T-helper 1 cell treated with Interleukin-12 subunit alpha and Interleukin-12 subunit beta and Interleukin-4 antibody, amounts not matched to agents 30 ng/mL and 1 ng/mL, for 36 hours (primary cell): Measurements from ENCODE around the gene CNTNAP4. TPM values are rescaled to one million over a fixed set of nuclear protein-coding genes. Genes with fewer than 3 reads are reported as not detected.

Source experiments
- intact Hi-C: fragments of 100-400 bp; cut with micrococcal nuclease; formaldehyde crosslinking; loops from one replicate; pipeline ENCODE4 v1.15.1; 2024
- total RNA-seq: library from RNA; stranded (reverse); gene quantifications from 2 replicates; pipeline ENCODE4 v1.2.3, GENCODE V29; 2022

The CNTNAP4 gene
- total RNA-seq, 1 donor from 2014 or later: not detected

DNA sequence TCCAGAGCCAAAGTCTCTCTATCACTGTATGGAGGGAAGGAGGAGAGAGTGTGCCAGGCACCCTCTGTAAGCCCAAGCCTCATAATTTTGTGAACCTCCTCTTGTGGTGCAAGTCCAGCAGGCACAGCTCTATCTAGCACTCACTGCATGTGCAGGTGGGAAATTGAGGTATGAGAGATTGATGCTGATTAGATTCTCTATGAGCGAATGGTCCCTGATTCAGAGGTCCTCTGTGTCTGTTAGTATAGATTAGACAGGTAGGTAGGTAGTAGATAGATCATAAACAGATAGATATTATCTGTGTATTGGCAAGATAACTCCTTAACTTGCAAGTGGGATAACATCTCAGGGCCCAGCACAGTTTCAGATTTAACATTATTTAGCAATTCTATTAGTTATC is 209.5 kb downstream of the CNTNAP4 start:
- intact Hi-C loops: no loop called here

DNA sequence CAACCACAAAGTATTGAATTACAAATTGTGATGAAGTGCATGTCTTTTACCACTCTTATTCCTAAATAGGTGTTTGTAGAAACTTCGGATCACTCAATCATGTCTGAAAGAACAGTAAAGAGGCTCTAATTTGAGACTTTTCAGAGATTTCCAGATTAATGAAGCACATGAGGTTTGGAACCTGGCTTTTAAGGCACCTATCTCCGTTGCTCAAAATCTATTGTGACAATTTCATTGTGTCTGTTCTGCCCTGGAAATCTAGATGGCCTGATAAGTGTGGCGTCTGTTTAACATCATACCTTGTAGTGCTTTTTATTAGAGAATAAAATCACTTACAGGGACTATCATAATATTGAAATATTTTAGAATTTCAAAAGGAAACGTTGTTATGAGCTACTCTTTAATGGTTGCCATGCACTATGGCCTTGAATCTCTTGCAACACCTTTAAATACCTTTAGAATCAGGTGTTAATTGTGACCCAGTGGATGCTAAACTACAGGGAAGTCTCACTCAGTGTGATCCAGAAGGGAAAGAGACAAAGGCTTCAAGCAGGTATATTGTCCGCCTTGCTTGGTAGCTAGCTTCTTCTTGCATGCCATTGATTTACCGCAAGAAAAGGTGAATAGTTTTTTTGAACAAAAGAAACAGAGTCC is 210.3 kb downstream of the CNTNAP4 start:
- intact Hi-C loops: no loop called here

DNA sequence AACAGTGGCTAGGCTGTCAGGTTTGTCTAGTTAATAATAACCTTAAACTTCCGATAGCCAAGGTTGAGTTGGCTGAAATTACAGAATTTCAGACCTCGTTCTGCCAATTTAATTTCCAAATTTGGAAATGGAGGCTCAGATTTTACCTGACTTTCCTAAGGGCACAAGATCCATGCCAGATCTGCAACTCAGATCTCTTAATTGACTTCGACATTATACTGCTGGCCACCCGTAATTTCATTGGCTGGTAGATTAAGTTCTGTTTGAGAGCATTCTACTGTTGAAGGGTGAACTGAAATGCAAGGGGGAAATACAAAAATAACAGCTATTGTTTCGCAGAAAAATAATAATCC is 210.8 kb downstream of the CNTNAP4 start:
- intact Hi-C loops: no loop called here

DNA sequence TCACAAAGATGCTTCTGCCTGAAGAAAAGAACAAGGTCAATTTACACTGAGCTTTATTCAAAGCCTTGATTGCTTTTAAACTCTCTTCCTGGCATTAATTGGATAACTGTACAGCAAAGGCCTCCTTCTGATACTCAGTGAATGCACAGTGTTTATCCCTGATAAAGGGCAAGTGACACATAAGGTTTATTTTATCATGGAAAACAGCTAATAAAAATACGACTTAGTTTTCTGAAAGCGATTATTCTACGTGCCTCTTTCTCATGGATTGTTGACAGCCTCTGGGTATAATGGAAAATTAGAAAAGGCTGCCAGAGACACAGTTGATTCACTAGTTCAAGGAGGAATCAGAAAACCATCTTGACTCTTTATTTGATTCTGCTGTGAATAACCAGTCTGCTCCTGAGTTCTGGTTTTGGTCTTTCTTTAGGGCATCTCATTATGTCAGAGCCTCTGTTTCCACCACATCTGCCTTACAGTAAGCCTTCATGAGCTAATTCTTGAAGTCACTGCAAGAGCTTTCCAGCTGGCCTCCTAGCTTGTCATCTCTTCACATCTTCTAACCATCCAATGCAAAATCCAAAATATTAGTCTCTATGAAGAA is 212.9 kb downstream of the CNTNAP4 start:
- intact Hi-C loops: no loop called here

DNA sequence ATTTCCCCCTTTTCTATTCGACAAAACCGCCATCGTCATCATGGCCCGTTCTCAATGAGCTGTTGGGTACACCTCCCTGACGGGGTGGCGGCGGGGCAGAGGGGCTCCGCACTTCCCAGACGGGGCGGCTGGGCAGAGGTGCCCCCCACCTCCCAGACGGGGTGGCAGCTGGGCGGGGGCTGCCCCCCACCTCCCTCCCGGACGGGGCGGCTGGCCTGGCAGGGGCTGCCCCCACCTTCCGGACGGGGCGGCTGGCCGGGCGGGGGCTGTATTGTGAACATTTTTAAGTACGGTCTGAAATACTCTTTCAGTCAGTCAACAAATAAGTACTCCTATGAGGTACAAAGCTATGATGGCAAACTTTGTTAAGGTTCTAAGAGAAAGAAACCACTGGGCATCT is 222.8 kb downstream of the CNTNAP4 start:
- intact Hi-C loops: no loop called here

DNA sequence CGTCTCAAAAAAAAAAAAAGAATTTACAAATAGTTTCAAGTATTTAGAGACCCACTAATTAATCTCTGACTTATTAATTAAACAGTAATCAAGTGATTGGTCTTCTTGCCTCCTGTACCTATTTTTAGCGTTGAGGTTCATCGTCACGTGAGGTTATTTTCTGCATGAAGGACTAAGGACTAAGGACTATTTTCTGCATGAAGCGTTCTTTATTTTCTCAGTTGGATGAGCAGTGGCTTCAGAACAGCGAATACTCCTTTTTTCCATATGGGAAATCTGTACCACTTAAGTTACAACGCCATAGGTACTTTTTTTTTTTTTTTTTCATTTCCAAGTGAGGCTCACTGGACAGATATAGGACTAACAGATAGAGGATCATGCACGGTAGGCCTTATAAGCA is 224.9 kb downstream of the CNTNAP4 start:
- intact Hi-C loops: no loop called here

DNA sequence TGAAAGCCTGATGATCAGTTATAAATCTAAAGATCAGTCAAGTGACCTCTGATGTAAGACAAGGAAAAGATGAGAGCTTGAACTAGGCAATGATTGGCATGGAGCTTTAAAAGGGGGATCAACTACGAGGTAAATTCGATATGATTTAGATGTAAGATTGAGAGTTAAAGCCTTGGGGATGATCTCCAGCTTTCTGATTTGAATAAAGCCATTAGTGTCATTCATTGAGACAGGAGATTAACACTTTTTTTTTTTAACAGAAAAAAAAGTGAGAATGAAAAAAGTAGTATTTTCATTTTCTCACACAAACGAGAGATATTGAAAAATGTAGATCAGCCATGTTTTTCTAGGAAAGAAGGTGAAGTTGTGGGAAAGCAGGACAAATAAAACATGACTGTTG is 225.4 kb downstream of the CNTNAP4 start:
- intact Hi-C loops: no loop called here

DNA sequence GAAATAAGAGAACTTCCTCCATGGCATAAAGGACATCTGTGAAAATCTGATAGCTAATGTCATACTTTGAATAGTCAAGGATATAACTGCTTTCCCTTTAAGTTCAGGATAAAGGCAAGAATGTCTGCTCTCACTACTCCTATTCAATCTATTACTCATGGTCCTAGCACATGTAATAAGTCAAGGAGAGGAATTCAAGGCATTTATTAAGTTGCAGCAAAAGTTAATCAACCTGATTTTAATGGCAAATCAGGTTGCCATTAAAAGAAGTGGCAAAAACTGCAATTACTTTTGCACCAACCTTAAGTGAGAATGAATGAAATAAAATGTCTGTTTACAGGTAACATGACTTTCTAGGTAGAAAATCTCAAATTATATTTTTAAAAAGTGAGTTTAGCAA is 225.9 kb downstream of the CNTNAP4 start:
- intact Hi-C loops: no loop called here

DNA sequence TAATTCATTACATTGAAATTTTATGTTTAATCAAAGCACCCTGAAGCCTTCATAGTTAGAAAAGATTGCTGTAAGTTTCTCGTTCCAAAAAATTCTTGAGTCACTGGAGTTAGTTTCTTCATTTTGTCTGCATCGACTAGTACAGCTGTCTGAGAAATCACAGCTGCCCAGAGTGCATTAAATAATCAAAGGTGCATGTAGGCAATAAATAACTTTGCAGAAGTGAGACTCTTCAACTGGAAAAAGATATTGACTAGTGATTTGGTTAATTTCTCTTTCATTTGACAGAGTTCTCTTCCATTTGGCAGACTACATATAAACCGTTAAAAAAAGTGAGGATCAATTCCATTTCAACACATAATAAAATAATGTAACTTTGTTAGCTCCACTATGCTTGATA is 234.0 kb downstream of the CNTNAP4 start:
- intact Hi-C loops: no loop called here

DNA sequence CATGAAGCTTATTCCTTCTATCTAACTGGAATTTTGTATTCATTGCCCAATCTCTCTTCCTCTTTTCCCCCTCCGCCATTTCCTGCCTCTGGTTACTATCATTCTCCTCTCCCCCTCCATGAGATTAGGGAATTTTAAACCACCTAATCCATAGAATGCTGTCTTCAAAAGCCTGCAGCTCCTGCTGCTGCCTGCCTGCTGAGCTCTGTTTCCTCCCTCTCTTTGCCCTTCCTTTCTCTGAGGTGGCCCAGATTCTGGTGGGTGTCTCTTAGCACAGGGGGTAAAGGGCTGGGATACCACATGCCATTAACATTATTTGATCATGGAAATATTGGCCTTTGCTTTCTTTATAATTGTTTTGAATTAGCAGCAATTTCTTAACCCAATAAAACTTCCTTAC is 241.6 kb downstream of the CNTNAP4 start:
- intact Hi-C loops: no loop called here

DNA sequence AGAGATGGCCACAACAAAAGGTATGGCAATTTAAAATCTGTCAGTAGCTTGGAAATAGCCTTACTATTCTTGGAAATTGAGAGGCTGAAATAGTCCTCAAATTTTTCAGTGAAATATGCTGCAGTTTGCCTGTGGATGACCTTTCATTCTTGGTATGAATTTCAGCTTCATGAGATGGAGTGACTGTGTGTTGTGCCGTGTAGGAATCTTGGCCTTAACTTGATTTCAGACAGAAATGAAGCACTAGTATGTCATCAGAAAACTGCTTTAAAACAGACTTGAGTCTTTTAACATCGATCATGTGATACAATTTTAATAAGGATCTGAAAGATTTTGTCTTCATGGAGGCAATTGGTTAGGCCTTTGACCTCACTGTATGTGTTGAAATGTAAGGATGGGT is 247.2 kb downstream of the CNTNAP4 start:
- intact Hi-C loops: no loop called here

DNA sequence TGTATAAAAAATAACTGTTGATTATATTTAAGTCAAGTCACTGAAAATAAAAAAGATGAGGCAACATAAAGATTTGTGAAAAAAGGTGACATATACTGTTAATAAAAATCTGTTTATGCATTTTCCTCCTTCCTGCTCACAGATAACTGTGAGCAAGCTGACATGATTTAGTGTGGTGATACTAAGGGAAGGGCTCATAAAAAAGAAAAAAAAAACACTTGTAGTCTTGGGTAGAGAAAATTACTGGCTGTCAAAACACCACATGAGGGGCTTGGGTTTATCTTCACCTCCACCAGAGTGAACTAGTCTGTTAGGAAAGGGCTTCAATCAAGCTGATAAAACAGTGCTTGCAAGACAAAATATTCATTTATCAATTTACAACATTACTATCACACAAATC is 247.6 kb downstream of the CNTNAP4 start:
- intact Hi-C loops: no loop called here

DNA sequence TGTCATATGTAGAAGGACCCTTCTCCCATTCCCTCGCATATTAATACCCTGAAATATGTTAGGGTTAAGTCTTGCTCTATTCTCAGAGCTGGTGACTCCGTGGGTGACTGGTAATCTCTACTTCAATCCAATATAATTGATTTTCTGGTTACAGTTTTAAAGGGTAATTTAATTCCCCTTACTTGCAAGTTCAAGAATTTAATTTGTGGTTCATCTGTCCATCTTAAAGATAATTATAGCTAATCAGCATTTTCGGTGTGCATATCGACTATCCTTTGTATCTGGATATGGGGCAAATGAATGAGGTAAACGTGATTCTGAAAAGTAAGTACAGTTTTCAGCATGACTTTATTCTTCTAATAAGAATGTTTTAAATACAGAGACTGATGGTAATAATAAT is 250.0 kb downstream of the CNTNAP4 start:
- intact Hi-C loops: no loop called here

DNA sequence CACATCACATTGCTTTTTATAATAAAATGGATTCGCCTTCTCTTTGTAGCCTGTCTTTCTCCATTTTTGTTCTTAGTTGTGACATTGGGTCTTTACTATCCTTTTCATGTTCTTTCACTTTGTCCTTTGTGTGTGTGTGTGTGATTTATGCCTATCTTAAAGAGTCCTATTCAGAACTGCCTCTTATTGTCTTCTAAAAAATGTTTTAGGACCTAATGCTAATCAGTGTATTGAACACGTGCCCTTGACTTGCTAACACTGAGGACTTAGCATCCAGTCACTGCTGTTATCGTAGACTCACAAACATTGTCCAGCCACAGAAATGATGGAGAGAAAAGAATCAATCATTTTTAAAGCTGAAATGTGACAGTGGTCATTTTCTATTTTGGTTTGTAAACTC is 251.9 kb downstream of the CNTNAP4 start:
- intact Hi-C loops: no loop called here

DNA sequence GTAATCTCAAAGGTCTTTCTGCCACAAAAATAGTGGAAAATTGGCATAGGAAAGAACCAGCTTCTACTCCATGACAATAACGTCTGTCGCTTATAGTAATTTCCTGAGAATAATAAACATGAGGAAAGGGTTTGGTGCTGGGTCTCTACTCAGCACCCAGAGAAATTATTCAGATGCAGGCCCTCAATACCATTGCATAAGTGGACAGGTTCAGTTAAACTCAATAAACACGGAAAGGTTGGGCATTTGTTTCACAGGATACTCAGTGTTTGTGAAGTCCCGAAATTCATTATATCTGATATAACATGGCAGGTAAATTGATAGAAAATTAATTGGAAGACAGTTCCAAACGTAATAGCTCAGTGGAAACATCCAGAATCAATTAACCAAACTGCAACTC is 254.0 kb downstream of the CNTNAP4 start:
- intact Hi-C loops: no loop called here

DNA sequence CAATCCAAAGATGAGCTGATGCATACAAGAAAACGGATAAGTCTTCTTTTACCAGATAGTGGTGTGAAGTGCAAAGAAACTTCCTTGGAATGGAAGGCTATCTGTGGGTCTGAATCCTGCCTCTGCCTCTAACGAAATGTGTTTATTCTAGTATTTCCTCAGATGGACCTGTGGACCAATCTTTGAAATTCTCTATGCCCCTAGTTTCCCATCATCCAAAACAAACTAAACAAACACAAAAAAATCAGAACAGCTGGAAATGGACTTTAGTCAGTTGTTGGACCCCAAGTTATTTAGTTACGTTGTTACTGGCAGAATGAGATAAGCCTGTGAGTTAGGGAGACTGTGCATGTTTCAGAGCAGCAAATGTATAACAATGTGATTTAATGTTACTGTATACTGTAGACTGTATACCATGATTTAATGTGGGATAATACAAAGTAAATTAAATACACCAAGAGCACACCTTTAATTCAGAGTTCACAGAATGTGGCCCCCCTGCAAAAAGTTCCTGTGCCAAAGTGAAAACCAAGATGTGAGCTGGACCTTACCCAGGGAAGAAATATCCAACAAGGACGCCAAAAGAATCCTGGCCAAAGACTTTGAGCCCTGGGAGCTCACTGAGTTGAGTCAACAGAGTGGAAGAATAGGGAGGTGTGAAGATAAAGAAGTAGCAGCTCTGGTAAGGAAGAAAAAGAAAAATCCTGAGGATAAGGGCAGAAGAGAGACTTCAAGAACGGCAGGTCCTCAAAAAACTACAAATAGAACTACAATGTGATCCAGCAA is 255.2 kb downstream of the CNTNAP4 start:
- intact Hi-C loops: no loop called here

DNA sequence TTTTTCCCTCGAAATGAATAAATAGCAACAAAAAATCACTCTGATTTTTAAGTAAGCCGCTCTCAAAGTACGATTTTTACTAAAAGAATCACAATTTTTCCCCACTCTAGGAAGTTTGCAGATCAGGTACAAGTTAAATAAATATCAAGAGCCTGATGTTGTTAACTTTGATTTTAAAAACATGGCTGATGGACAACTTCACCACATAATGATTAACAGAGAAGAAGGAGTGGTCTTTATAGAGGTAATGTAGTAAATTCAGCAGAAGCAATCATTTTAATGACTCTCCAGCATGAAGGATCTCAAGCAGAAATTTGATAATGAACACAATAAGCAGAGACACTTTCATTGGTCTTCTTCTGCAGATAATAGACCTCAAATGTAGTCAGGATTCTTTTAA is 262.4 kb downstream of the CNTNAP4 start:
- intact Hi-C loops: no loop called here

DNA sequence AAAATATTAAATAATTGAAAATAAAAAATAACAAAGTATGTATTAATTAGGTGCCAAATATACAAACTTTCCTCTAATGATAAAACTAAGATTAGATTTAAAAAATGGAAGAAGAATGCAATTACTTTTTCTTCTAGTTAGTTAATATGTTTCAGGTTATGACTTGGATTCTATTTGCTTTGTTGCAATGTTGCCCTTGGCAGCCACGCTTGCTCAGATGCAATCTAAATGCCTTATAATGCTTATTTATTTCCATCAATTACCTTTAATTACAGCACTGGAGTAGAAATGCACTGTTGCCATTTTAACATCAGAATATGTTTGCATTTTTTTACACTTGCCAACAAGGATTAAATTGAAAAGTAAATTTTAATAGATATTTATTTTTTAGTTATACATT is 263.9 kb downstream of the CNTNAP4 start:
- intact Hi-C loops: no loop called here

DNA sequence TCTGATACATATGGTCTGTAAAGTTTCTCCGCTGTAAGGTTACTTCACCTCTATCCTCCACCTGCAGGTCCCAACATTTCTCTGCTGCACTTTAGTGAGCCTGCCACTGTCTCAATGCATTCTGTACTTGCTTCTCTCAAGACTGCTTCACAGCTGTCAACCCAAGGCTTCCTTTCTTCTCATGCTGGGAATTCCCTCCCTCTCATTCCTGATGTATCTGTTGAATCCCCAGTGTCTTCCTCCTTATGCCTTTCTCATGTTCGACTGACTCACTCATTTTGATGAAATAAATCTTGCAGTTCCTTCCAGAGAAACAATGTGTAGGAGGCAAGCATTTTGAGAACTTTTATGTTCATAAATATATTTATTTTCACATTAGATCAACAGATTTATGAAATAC is 288.3 kb downstream of the CNTNAP4 start:
- intact Hi-C loops: no loop called here

DNA sequence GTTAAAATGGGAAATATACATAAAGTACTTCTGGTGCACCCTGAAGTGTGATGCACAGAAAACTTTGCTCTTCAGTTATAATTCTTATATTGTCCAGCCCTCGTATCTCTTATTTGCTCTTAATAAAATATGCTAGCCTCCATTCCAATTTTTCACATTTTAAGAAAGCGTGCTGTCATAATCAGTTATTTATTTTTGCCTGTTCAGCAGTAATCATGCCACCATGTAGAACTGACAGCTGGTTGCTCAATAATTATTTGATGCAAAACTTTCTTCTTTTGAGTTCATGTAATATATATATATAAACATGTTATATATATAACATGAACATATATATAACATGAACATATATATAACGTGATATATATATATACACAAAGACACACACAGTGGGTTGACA is 294.6 kb downstream of the CNTNAP4 start:
- intact Hi-C loops: no loop called here

DNA sequence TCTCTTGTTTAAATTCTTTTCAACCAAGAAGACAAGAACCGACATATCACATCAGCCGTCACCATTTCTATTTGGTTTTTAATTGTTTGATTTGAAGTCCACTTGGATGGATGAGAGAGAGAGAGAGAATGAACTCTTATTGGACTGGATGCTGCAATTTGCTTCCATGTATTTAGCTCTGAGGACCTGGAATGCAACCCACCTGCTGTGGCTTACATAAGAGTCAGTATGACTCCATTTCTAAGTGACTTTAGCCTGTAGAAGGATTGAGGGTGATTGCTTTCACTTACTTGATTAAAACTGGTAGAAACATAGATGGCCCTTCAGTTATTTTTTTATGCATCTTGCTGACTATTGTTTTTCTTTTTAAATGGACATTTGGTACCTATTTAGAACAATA is 296.1 kb downstream of the CNTNAP4 start:
- intact Hi-C loops: no loop called here

DNA sequence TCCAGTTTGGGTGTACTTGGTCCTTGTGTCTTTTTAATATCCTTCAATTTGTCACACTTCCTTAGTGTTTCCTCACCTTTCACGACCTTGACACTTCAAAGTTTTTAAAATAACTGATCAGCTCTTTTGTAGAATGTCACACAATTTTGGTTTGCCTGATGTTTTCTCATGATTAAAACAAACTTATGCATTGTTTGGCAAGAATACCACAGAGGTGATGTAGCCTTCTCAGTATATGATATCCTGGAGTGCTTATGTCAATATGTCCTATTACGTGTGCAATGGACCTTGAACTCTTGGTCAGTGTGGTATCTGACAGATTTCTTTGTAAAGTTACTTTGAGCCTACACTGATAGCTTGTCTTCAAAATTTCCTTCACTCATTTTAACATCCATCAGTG is 297.4 kb downstream of the CNTNAP4 start:
- intact Hi-C loops: no loop called here

DNA sequence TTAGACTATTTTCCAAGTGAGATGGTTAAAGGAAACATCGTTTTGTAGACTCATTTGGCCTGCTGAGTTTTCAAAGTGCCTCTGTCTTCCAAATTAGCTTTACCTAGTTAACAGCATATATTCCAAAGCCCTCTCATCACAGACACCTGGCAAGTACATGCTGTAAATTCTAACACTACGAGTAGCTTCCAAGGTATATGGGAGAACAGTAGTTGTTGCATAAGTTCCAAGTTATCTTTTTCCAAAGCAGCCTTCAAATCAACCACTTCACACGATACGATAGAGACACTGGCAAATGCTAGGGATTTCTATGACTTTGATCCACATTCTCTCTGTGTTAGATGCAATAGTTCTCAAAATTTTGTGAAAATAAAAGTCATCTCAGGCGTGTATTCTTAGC is 299.3 kb downstream of the CNTNAP4 start:
- intact Hi-C loops: no loop called here
